Trophoblast cell (in vitro differentiated cells and primary cell): ENCODE measurements around the gene LTK.

Experiments
- DNase-seq, 2 donors: peaks; one replicate each; pipeline ENCODE4 v3.0.0-alpha.2; 2016
- H2AFZ ChIP-seq: 2 replicates; pipeline ENCODE4 v1.6.1; 2013; ENCODE audit warnings: low read length, moderate library complexity, mild to moderate bottlenecking; ENCODE audit not compliant: insufficient read depth, poor library complexity
- H2AK5ac ChIP-seq: 2 replicates; pipeline ENCODE4 v1.6.1; 2013; ENCODE audit warnings: mild to moderate bottlenecking, low read length
- H2BK120ac ChIP-seq: 2 replicates; pipeline ENCODE4 v1.6.1; 2013; ENCODE audit warnings: low read length, mild to moderate bottlenecking, moderate library complexity; ENCODE audit not compliant: insufficient read depth, poor library complexity
- H2BK12ac ChIP-seq: 2 replicates; pipeline ENCODE4 v1.6.1; 2013; ENCODE audit warnings: mild to moderate bottlenecking, low read length, moderate library complexity
- H2BK5ac ChIP-seq: 2 replicates; pipeline ENCODE4 v1.6.1; 2013; ENCODE audit warnings: low read length, low read depth, moderate library complexity, mild to moderate bottlenecking; ENCODE audit not compliant: poor library complexity
- H3K14ac ChIP-seq: 2 replicates; pipeline ENCODE4 v1.6.1; 2013; ENCODE audit warnings: mild to moderate bottlenecking, low read length
- H3K18ac ChIP-seq: 2 replicates; pipeline ENCODE4 v1.6.1; 2013; ENCODE audit warnings: mild to moderate bottlenecking, low read length
- H3K23ac ChIP-seq: 2 replicates; pipeline ENCODE4 v1.6.1; 2013; ENCODE audit warnings: low read length
- H3K27ac ChIP-seq: 2 replicates; pipeline ENCODE4 v1.5.1; 2013; ENCODE audit warnings: low read depth, mild to moderate bottlenecking, inconsistent platforms, low read length, moderate library complexity
- H3K27me3 ChIP-seq: 2 replicates; pipeline ENCODE4 v1.6.1; 2013; ENCODE audit warnings: inconsistent platforms, mild to moderate bottlenecking, low read length, moderate library complexity; ENCODE audit not compliant: insufficient read depth
- H3K36me3 ChIP-seq, 2 experiments: 1 replicate in 1 of 2; 2 replicates in 1 of 2; pipeline ENCODE4 v1.6.1; 2013; ENCODE audit warnings: low read length in 2 of 2, mild to moderate bottlenecking in 2 of 2, moderate library complexity in 1 of 2; ENCODE audit not compliant: insufficient read depth in 2 of 2, control insufficient read depth in 1 of 2
- H3K4ac ChIP-seq: 2 replicates; pipeline ENCODE4 v1.6.1; 2013; ENCODE audit warnings: low read depth, mild to moderate bottlenecking, low read length, moderate library complexity
- H3K4me1 ChIP-seq, 2 experiments: 1 replicate in 1 of 2; 2 replicates in 1 of 2; pipeline ENCODE4 v1.6.1; 2013; ENCODE audit warnings: low read length in 2 of 2, mild to moderate bottlenecking in 2 of 2, moderate library complexity in 1 of 2; ENCODE audit not compliant: insufficient read depth in 2 of 2, control insufficient read depth in 1 of 2
- H3K4me2 ChIP-seq: 2 replicates; pipeline ENCODE4 v1.6.1; 2013; ENCODE audit warnings: inconsistent platforms, mild to moderate bottlenecking, low read length, moderate library complexity
- H3K4me3 ChIP-seq: 2 replicates; pipeline ENCODE4 v1.5.1; 2013; ENCODE audit warnings: mild to moderate bottlenecking, low read depth, low read length, inconsistent platforms
- H3K79me1 ChIP-seq: one replicate; pipeline ENCODE4 v1.6.1; 2013; ENCODE audit warnings: low read length
- H3K79me2 ChIP-seq: 2 replicates; pipeline ENCODE4 v1.6.1; 2013; ENCODE audit warnings: low read length, mild to moderate bottlenecking; ENCODE audit not compliant: control insufficient read depth, insufficient read depth, poor library complexity
- H3K9ac ChIP-seq: 2 replicates; pipeline ENCODE4 v1.6.1; 2013; ENCODE audit warnings: mild to moderate bottlenecking, low read length
- H3K9me3 ChIP-seq: 2 replicates; pipeline ENCODE4 v1.6.1; 2013; ENCODE audit warnings: low read depth, mild to moderate bottlenecking, control low read depth, inconsistent platforms, low read length; ENCODE audit not compliant: insufficient read depth
- H4K12ac ChIP-seq: 2 replicates; pipeline ENCODE4 v1.6.1; 2013; ENCODE audit warnings: low read depth, mild to moderate bottlenecking, low read length, moderate library complexity
- H4K8ac ChIP-seq: 2 replicates; pipeline ENCODE4 v1.6.1; 2013; ENCODE audit warnings: low read depth, mild to moderate bottlenecking, low read length, moderate library complexity
- H4K91ac ChIP-seq: one replicate; pipeline ENCODE4 v1.6.1; 2013; ENCODE audit warnings: low read depth, mild to moderate bottlenecking, low read length, moderate library complexity
- WGBS: extraction: QIAGEN DNeasy Blood & Tissue Kit; methylation state at CpG from one replicate; pipeline ENCODE4 v1.1.7; 2013; ENCODE audit warnings: missing lambda C conversion rate; ENCODE audit not compliant: insufficient read length, insufficient coverage; ENCODE audit errors: extremely low coverage; 5-methylcytosine and 5-hydroxymethylcytosine counted together

The LTK gene

DNA sequence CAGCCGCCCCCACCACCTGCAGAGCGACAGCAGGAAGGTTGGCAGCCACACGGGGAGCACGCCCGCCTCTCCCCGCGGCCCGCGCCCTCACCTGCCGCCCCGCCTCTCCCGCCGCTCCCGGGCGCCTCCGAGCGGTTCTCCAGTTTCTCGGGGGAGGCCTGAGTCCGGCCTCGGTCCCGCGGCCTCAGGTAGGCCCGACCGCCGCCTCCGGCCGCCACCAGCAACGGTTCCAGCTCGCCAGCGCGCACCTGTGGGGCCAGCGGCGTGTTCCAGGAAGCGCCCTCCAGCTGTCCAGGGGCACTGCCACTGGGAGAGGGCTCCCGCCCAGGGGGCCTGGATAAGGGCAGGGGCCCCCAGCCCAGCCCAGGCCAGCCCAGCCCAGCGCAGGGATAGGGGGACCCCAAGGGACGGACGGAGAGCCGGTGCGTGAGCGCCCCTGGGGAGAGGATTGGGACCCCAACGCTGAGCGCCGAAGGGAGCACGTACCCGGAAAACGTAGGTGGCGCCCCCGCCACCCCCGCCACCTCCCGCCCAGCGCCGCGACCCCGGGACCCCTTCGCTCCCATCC lies 2.2 kb downstream of the LTK start:
- H3K36me3 ChIP-seq: no peaks in the 10 kb centered on the region
- H2AK5ac ChIP-seq: no peak overlapping the region
- no peak overlapping the region for H2BK12ac ChIP-seq
- no peak overlapping the region for H3K4me3 ChIP-seq
- no CpG with 5 or more reads among the region's 56 CpGs for WGBS
- peaks cover 13 to 25% of the 10 kb centered on the region in 2 experiments for H3K4me1 ChIP-seq
- no peak overlapping the region for H3K9ac ChIP-seq
- no peak overlapping the region for H3K4ac ChIP-seq
- peak overlapping the region; percentile 54 for H3K4me2 ChIP-seq
- H4K12ac ChIP-seq: no peak overlapping the region
- no peak overlapping the region for H4K91ac ChIP-seq
- no peak overlapping the region for H2BK120ac ChIP-seq
- H3K79me2 ChIP-seq: no peaks in the 10 kb centered on the region
- H2AFZ ChIP-seq: no peak overlapping the region
- no peak overlapping the region for H4K8ac ChIP-seq
- H3K14ac ChIP-seq: no peak overlapping the region
- no peak overlapping the region for H3K27ac ChIP-seq
- H3K23ac ChIP-seq: no peak overlapping the region
- no peak overlapping the region for H3K18ac ChIP-seq
- no peak overlapping the region for H2BK5ac ChIP-seq
- no peaks in the 10 kb centered on the region for H3K79me1 ChIP-seq
- H3K9me3 ChIP-seq: peaks cover 2% of the 10 kb centered on the region
- H3K27me3 ChIP-seq: peaks cover 39% of the 10 kb centered on the region
- DNase-seq: no peak

DNA sequence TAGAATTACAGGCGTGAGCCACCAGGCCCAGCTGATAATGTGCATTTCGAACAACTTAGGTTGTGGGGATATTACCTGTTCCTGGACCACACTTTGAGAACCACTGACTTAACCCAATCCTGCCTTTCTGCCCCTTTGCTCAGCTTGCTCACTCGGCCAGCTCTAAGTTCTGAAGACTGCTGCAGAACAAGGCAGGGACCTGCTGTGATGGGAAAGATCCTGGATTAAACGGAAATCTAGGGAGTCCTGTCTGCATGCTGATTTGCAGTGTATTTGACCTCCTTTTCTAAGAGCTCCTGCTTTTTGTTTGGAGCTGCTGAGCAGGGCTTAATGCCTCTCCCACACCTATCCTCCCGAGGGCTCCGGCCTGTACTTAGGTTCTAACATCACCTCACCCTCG lies 2.9 kb downstream of the LTK start:
- Histone ChIP-seq H4K12ac (no peak overlapping the region), H4K91ac (no peak overlapping the region), H2AFZ (no peak overlapping the region), H3K79me2 (no peaks in the 10 kb centered on the region), H3K27me3 (peaks cover 42% of the 10 kb centered on the region), H3K9ac (no peak overlapping the region), H4K8ac (no peak overlapping the region), H2BK5ac (no peak overlapping the region), H3K4me1 (peaks cover 13 to 25% of the 10 kb centered on the region in 2 experiments), H2BK120ac (no peak overlapping the region), H3K4me3 (no peak overlapping the region), H2AK5ac (no peak overlapping the region), H3K79me1 (no peaks in the 10 kb centered on the region), H3K18ac (no peak overlapping the region), H3K36me3 (no peaks in the 10 kb centered on the region), H3K9me3 (peaks cover 2% of the 10 kb centered on the region), H2BK12ac (no peak overlapping the region), H3K14ac (no peak overlapping the region), H3K4ac (no peak overlapping the region), H3K27ac (no peak overlapping the region), H3K4me2 (no peak overlapping the region), H3K23ac (no peak overlapping the region)
- no CpG with 5 or more reads among the region's 7 CpGs for WGBS
- no peak for DNase-seq

DNA sequence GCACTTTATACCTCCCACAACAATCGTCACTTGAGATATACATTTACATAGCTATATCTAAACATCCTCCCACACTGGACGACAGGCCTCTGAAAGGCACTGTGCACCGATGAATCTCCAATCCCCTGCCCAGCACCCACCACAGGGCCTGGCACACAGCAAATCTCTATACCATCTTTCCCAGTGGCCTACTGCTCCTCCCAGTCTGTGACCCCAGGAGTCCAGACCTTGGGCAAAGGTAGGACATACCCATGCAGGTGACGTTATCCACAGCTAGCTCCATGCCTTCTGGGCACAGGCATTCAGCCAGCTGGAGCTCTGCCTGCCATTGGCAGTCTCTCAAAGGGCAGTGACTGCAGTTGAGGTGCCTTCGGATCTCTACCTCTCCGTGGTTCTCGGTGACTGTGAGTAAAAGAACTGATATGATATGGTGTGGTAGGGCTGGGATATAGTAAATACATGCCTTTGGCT lies 5.8 kb downstream of the LTK start:
- no peak overlapping the region for H2BK120ac ChIP-seq
- H3K27me3 ChIP-seq: peaks cover 49% of the 10 kb centered on the region
- no peak overlapping the region for H3K27ac ChIP-seq
- H3K4ac ChIP-seq: no peak overlapping the region
- peaks cover 2% of the 10 kb centered on the region for H3K9me3 ChIP-seq
- no peak overlapping the region for H4K91ac ChIP-seq
- no peak overlapping the region for H3K9ac ChIP-seq
- H3K4me1 ChIP-seq: peaks cover 5 to 14% of the 10 kb centered on the region in 2 experiments
- H3K14ac ChIP-seq: no peak overlapping the region
- no peak overlapping the region for H3K4me3 ChIP-seq
- H3K79me1 ChIP-seq: no peaks in the 10 kb centered on the region
- no peak overlapping the region for H3K23ac ChIP-seq
- no peak overlapping the region for H3K18ac ChIP-seq
- no peak overlapping the region for H4K8ac ChIP-seq
- DNase-seq: no peak
- H3K36me3 ChIP-seq: no peaks in the 10 kb centered on the region
- no peak overlapping the region for H2BK5ac ChIP-seq
- no peak overlapping the region for H2AK5ac ChIP-seq
- H3K79me2 ChIP-seq: no peaks in the 10 kb centered on the region
- H2AFZ ChIP-seq: no peak overlapping the region
- WGBS: no CpG with 5 or more reads among the region's 7 CpGs
- no peak overlapping the region for H3K4me2 ChIP-seq
- no peak overlapping the region for H4K12ac ChIP-seq
- H2BK12ac ChIP-seq: no peak overlapping the region

DNA sequence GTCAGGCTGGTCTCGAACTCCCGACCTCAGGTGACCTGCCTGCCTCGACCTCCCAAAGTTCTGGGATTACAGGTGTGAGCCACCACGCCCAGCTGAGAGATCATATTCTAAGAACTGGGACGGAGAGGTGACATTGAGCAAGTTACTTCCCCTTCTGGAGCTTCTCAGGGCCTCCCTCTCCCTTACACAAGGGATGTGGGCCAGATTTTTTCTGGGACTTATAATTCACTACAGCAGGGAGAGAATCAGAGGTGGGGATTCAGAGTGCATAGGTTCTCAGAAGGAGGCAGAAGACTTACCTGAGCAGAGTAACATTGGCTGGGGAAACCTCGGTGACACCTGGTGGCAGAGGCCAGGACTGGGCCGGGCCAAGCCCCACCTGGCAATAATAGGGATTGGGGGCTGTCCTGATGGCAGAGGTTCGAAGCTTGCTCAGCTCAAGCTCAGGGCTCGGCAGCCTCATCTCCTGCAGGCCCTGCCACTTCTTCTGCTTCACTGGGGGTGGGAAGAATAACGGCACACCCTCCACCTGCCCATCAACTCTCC lies 6.8 kb downstream of the LTK start:
- H3K4me3 ChIP-seq: no peak overlapping the region
- H3K79me2 ChIP-seq: no peaks in the 10 kb centered on the region
- H3K9me3 ChIP-seq: peaks cover 8% of the 10 kb centered on the region
- H3K79me1 ChIP-seq: no peaks in the 10 kb centered on the region
- H2BK5ac ChIP-seq: no peak overlapping the region
- no peak overlapping the region for H2AK5ac ChIP-seq
- no peak overlapping the region for H2BK120ac ChIP-seq
- peaks cover 0 to 6% of the 10 kb centered on the region in 2 experiments for H3K4me1 ChIP-seq
- H3K27me3 ChIP-seq: peaks cover 49% of the 10 kb centered on the region
- no peak overlapping the region for H4K12ac ChIP-seq
- H2AFZ ChIP-seq: no peak overlapping the region
- no peak overlapping the region for H3K4me2 ChIP-seq
- no peak for DNase-seq
- no peak overlapping the region for H3K27ac ChIP-seq
- H3K18ac ChIP-seq: no peak overlapping the region
- no peaks in the 10 kb centered on the region for H3K36me3 ChIP-seq
- H3K4ac ChIP-seq: no peak overlapping the region
- no peak overlapping the region for H4K91ac ChIP-seq
- WGBS: no CpG with 5 or more reads among the region's 10 CpGs
- H3K23ac ChIP-seq: no peak overlapping the region
- no peak overlapping the region for H3K9ac ChIP-seq
- H4K8ac ChIP-seq: no peak overlapping the region
- H2BK12ac ChIP-seq: no peak overlapping the region
- no peak overlapping the region for H3K14ac ChIP-seq
